ENCODE measurements around the gene TOR1AIP2.

GRCh38 chr1:179857009-179857408, 20.6 kb downstream of the TOR1AIP2 start:
- TF ChIP-seq, protein P1, sequence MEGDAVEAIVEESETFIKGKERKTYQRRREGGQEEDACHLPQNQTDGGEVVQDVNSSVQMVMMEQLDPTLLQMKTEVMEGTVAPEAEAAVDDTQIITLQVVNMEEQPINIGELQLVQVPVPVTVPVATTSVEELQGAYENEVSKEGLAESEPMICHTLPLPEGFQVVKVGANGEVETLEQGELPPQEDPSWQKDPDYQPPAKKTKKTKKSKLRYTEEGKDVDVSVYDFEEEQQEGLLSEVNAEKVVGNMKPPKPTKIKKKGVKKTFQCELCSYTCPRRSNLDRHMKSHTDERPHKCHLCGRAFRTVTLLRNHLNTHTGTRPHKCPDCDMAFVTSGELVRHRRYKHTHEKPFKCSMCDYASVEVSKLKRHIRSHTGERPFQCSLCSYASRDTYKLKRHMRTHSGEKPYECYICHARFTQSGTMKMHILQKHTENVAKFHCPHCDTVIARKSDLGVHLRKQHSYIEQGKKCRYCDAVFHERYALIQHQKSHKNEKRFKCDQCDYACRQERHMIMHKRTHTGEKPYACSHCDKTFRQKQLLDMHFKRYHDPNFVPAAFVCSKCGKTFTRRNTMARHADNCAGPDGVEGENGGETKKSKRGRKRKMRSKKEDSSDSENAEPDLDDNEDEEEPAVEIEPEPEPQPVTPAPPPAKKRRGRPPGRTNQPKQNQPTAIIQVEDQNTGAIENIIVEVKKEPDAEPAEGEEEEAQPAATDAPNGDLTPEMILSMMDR (conservative IDR thresholded peaks at IDR 0.05), result no peak
- TF ChIP-seq EZH2 (IDR thresholded peaks at IDR 0.05; ENCODE audit: low read depth), result no peak

Data from PC-9 (cell line).